ENCODE results near the gene KLHDC1. TPM values are rescaled to one million over a fixed set of nuclear protein-coding genes. Genes with fewer than 3 reads are reported as not detected.
A peak's percentile ranks its signal among the peaks of the same experiment; 100 is the strongest.

KLHDC1 gene
- total RNA-seq, 1 donor from 2014 or later = 0.99 TPM

- DNase-seq (ENCODE audit: low spot score) = peak; percentile 91
- TF ChIP-seq EZH2phosphoT487 (IDR thresholded peaks at IDR 0.05) (peak; percentile 40), EZH2 (IDR thresholded peaks at IDR 0.05) (peak; percentile 56), CTCF (IDR thresholded peaks at IDR 0.05) (no peak)
- Histone ChIP-seq H2AFZ (replicated peaks) (peak within 1 kb of the TSS; percentile 95), H3K9me3 (ENCODE audit: low read depth) (no peaks in the 10 kb centered on the region), H3K4me2 (peak within 1 kb of the TSS; percentile 76), H4K20me1 (ENCODE audit: low read depth) (no peaks in the 10 kb centered on the region), H3K79me2 (ENCODE audit: low read depth) (peaks cover 43% of the 10 kb centered on the region), H3K36me3 (no peaks in the 10 kb centered on the region), H3K4me1 (peaks cover 8% of the 10 kb centered on the region), H3K9ac (peak within 1 kb of the TSS; percentile 77), H3K4me3 (peak within 1 kb of the TSS; percentile 70), H3K27me3 (peaks cover 38% of the 10 kb centered on the region), H3F3A (ENCODE audit: low read depth) (peaks cover 44% of the 10 kb centered on the region), H3K27ac (peak within 1 kb of the TSS; percentile 72)
- peak within 1 kb of the TSS; percentile 90 for H3K4me3 Mint-ChIP-seq
- peaks cover 5% of the 10 kb centered on the region for H3K27me3 Mint-ChIP-seq (ENCODE audit: insufficient read depth, low read depth)
- H3K36me3 Mint-ChIP-seq = peaks cover 9% of the 10 kb centered on the region
- peaks cover 2% of the 10 kb centered on the region for H3K9me3 Mint-ChIP-seq
- peaks cover 29% of the 10 kb centered on the region for H3K4me1 Mint-ChIP-seq
- peak within 1 kb of the TSS; percentile 96 for H3K27ac Mint-ChIP-seq
Observed at GRCh38 chr14:49687942-49688700, 4.8 kb upstream of the KLHDC1 start, which contains the start of gene POLE2. TSS of gene POLE2 (minus strand) at chr14:49688214. CDS start at chr14:49688203, 11 bp downstream.

- no peaks in the 10 kb centered on the region for H4K20me1 ChIP-seq (ENCODE audit: low read depth)
- H3F3A ChIP-seq (ENCODE audit: low read depth) = peaks cover 48% of the 10 kb centered on the region
- H3K9ac ChIP-seq = no peak overlapping the region
- peaks cover 38% of the 10 kb centered on the region for H3K27me3 ChIP-seq
- Mint-ChIP-seq H3K4me3 (peak overlapping the region; percentile 90), H3K4me1 (peaks cover 29% of the 10 kb centered on the region), H3K27ac (no peak overlapping the region), H3K27me3 (ENCODE audit: insufficient read depth, low read depth) (peaks cover 5% of the 10 kb centered on the region), H3K9me3 (peaks cover 2% of the 10 kb centered on the region), H3K36me3 (peaks cover 9% of the 10 kb centered on the region)
- peaks cover 8% of the 10 kb centered on the region for H3K4me1 ChIP-seq
- no peak for DNase-seq (ENCODE audit: low spot score)
- H3K4me2 ChIP-seq = peak overlapping the region; percentile 76
- H3K36me3 ChIP-seq = no peaks in the 10 kb centered on the region
- H2AFZ ChIP-seq (replicated peaks) = peak overlapping the region; percentile 95
- H3K79me2 ChIP-seq (ENCODE audit: low read depth) = peaks cover 42% of the 10 kb centered on the region
- no peak for TF ChIP-seq CTCF (IDR thresholded peaks at IDR 0.05)
- H3K9me3 ChIP-seq (ENCODE audit: low read depth) = no peaks in the 10 kb centered on the region
- H3K27ac ChIP-seq = no peak overlapping the region
- peak overlapping the region; percentile 70 for H3K4me3 ChIP-seq
Observed at GRCh38 chr14:49688701-49689030, 4.3 kb upstream of the KLHDC1 start.

- Histone ChIP-seq H3K4me2 (peak overlapping the region; percentile 86), H3K9ac (no peak overlapping the region), H3K4me1 (peaks cover 8% of the 10 kb centered on the region), H4K20me1 (ENCODE audit: low read depth) (no peaks in the 10 kb centered on the region), H3K9me3 (ENCODE audit: low read depth) (no peaks in the 10 kb centered on the region), H3K27ac (no peak overlapping the region), H3F3A (ENCODE audit: low read depth) (peaks cover 54% of the 10 kb centered on the region), H2AFZ (replicated peaks) (no peak overlapping the region), H3K36me3 (no peaks in the 10 kb centered on the region), H3K79me2 (ENCODE audit: low read depth) (peaks cover 18% of the 10 kb centered on the region), H3K4me3 (no peak overlapping the region), H3K27me3 (peaks cover 43% of the 10 kb centered on the region)
- peaks cover 32% of the 10 kb centered on the region for H3K4me1 Mint-ChIP-seq
- H3K27me3 Mint-ChIP-seq (ENCODE audit: insufficient read depth, low read depth) = peaks cover 6% of the 10 kb centered on the region
- peaks cover 2% of the 10 kb centered on the region for H3K9me3 Mint-ChIP-seq
- no peak for DNase-seq (ENCODE audit: low spot score)
- H3K4me3 Mint-ChIP-seq = peak overlapping the region; percentile 6
- H3K27ac Mint-ChIP-seq = no peak overlapping the region
- H3K36me3 Mint-ChIP-seq = peaks cover 7% of the 10 kb centered on the region
- no peak for TF ChIP-seq CTCF (IDR thresholded peaks at IDR 0.05)
- TF ChIP-seq EZH2 (IDR thresholded peaks at IDR 0.05) = no peak
- no peak for TF ChIP-seq EZH2phosphoT487 (IDR thresholded peaks at IDR 0.05)
Observed at GRCh38 chr14:49691031-49691430, 1.9 kb upstream of the KLHDC1 start.
